Right lobe of liver (tissue), 6 donors: ENCODE measurements around the gene MRPS14. TPM values are rescaled to one million over a fixed set of nuclear protein-coding genes. Genes with fewer than 3 reads are reported as not detected.
"Not testable (repeated sequence)": the region's sequence is repeated elsewhere in the genome, so short reads cannot be mapped to it uniquely, and the experiment has no call there.

Experiments used
- ATAC-seq, 4 donors: fragments of 200-7000 bp; cut with Tn5 transposase; one replicate each; pipeline ENCODE4 v1.9.1; 2020; ENCODE audit warnings: mild to moderate bottlenecking in 4 of 4, moderate library complexity in 4 of 4
- DNase-seq, 3 donors: peaks; one replicate each; pipeline ENCODE4 v3.0.0-alpha.2; 2020
- H3K27ac ChIP-seq, 3 donors: fragments of 200-600 bp; one replicate each; pipeline ENCODE4 v1.8.0; 2022
- H3K27me3 ChIP-seq, 2 donors: fragments of 200-600 bp; one replicate each; pipeline ENCODE4 v1.8.0; 2022
- H3K36me3 ChIP-seq, 4 donors: fragments of 200-600 bp; sonication (generic) in 1 of 4; one replicate each; pipeline versions ENCODE4 v1.5.1 to v1.8.0; 2017 to 2022; ENCODE audit warnings: control low read depth in 1 of 4
- H3K4me1 ChIP-seq, 4 donors: fragments of 200-600 bp; sonication (generic) in 1 of 4; one replicate each; pipeline versions ENCODE4 v1.5.1 to v1.8.0; 2017 to 2022; ENCODE audit warnings: control low read depth in 1 of 4
- H3K4me3 ChIP-seq, 3 donors: fragments of 200-600 bp; one replicate each; pipeline ENCODE4 v1.8.0; 2022
- H3K9me3 ChIP-seq, 4 donors: fragments of 200-600 bp; sonication (generic) in 1 of 4; one replicate each; pipeline versions ENCODE4 v1.5.1 to v1.8.0; 2017 to 2022; ENCODE audit warnings: control low read depth in 1 of 4
- CTCF ChIP-seq, 4 donors: fragments of 200-600 bp in 3 of 4; fragments of 450-650 bp in 1 of 4; IDR thresholded peaks; one replicate each; pipeline versions ENCODE4 v1.5.1 to v1.8.0; 2016 to 2022; ENCODE audit warnings: antibody characterized with exemption in 4 of 4, mild to moderate bottlenecking in 2 of 4
- POLR2A ChIP-seq: fragments of 450-650 bp; IDR thresholded peaks from one replicate; pipeline ENCODE4 v1.6.1; 2017; ENCODE audit warnings: antibody characterized with exemption, mild to moderate bottlenecking
- WGBS: methylation state at CpG from one replicate; pipeline ENCODE4 v1.1.6; 2018; ENCODE audit warnings: low coverage, low lambda C conversion rate; ENCODE audit not compliant: insufficient coverage; ENCODE audit errors: missing lambda C conversion rate; 5-methylcytosine and 5-hydroxymethylcytosine counted together
- intact Hi-C, 2 donors: fragments of 100-400 bp; cut with DNase I; formaldehyde crosslinking; loops; one replicate each; pipeline versions ENCODE4 v1.11.2 to v1.14.1; 2022
- total RNA-seq, 6 experiments: library from RNA; depleted of rRNA in 2 of 6; stranded (reverse); fragments of >200 nt in 2 of 6; fragmentation: NEBNext Ultra II Directional in 3 of 6; extraction: Animal tissue kit (Norgen Biotek cat#: 25700) in 3 of 6; gene quantifications; one replicate each; pipeline versions ENCODE4 v1.1.0 to v1.2.4, GENCODE V29; 2016 to 2023
- donor health status: DM: no; HTN: yes; CAD: no.
- donor health status: DM: no; HTN: no; CAD: no.
- donor health status: DM: no; HTN: no; CAD: no.
- donor health status: DM: no; HTN: yes; CAD: no.
- donor health status: DM: no; HTN: yes; CAD: no.

Gene MRPS14
- total RNA-seq, 6 experiments from 2014 or later = 9.4 to 22.8 (median 18.8) TPM

GRCh38 chr1:175035865-175036264 is 12.6 kb upstream of the MRPS14 start:
- no peaks in the 10 kb centered on the region for H3K36me3 ChIP-seq
- H3K27ac ChIP-seq = no peak overlapping the region
- 77% methylated on average over 6 of the region's 6 CpGs for WGBS
- no peaks in the 10 kb centered on the region for H3K9me3 ChIP-seq
- no peak for ATAC-seq
- intact Hi-C loops = loop anchor here (10.0 kb wide), 3 partner anchors 89 to 289 kb away; no protein-coding TSS in a partner anchor
- no peaks in the 10 kb centered on the region for H3K4me1 ChIP-seq
- H3K4me3 ChIP-seq = no peak overlapping the region
- DNase-seq = no peak
- no peaks in the 10 kb centered on the region for H3K27me3 ChIP-seq
- TF ChIP-seq CTCF (IDR thresholded peaks at IDR 0.05) = no peak
- no peak for TF ChIP-seq POLR2A

GRCh38 chr1:175034775-175035174 is 11.6 kb upstream of the MRPS14 start:
- 13% methylated on average over 2 of the region's 2 CpGs for WGBS
- H3K4me1 ChIP-seq = no peaks in the 10 kb centered on the region
- H3K27ac ChIP-seq = no peak overlapping the region

GRCh38 chr1:175033953-175034352 is 10.7 kb upstream of the MRPS14 start:
- no peak for TF ChIP-seq CTCF (IDR thresholded peaks at IDR 0.05)
- TF ChIP-seq POLR2A = no peak
- Histone ChIP-seq H3K4me3 (no peak overlapping the region), H3K9me3 (no peaks in the 10 kb centered on the region), H3K27ac (no peak overlapping the region), H3K4me1 (no peaks in the 10 kb centered on the region), H3K27me3 (no peaks in the 10 kb centered on the region), H3K36me3 (no peaks in the 10 kb centered on the region)
- 94% methylated on average over 2 of the region's 4 CpGs for WGBS
- intact Hi-C loops = loop anchor here (10.0 kb wide), 3 partner anchors 91 to 291 kb away; no protein-coding TSS in a partner anchor
- no peak for ATAC-seq
- DNase-seq = no peak

More at GRCh38 chr1:175034775-175035174, 11.6 kb upstream of the MRPS14 start:
- TF ChIP-seq CTCF (IDR thresholded peaks at IDR 0.05) = no peak
- TF ChIP-seq POLR2A = no peak
- H3K27me3 ChIP-seq = no peaks in the 10 kb centered on the region
- DNase-seq = no peak
- intact Hi-C loops = loop anchor here (10.0 kb wide), 3 partner anchors 90 to 290 kb away; no protein-coding TSS in a partner anchor
- ATAC-seq = peak in 1 of 4 donors; percentile 71
- no peaks in the 10 kb centered on the region for H3K36me3 ChIP-seq
- H3K4me3 ChIP-seq = no peak overlapping the region
- no peaks in the 10 kb centered on the region for H3K9me3 ChIP-seq

GRCh38 chr1:175024773-175025172 is 1.5 kb upstream of the MRPS14 start:
- no peaks in the 10 kb centered on the region for H3K9me3 ChIP-seq
- H3K4me3 ChIP-seq = no peak overlapping the region
- DNase-seq (no peak), ATAC-seq (no peak)
- H3K27me3 ChIP-seq = no peaks in the 10 kb centered on the region
- H3K36me3 ChIP-seq = no peaks in the 10 kb centered on the region
- WGBS = 87% methylated on average over 2 of the region's 2 CpGs
- peaks cover 0 to 15% (median 4%) of the 10 kb centered on the region in 4 donors for H3K4me1 ChIP-seq
- no peak for TF ChIP-seq POLR2A
- TF ChIP-seq CTCF (IDR thresholded peaks at IDR 0.05) = no peak
- no peak overlapping the region for H3K27ac ChIP-seq
- intact Hi-C loops = no loop called here

- no CpG with 5 or more reads among the region's 2 CpGs for WGBS
- H3K27me3 ChIP-seq, H3K36me3 ChIP-seq, intact Hi-C loops, ATAC-seq, DNase-seq, H3K9me3 ChIP-seq: not testable (repeated sequence)
- Histone ChIP-seq H3K4me1 (peaks cover 0 to 15% (median 4%) of the 10 kb centered on the region in 4 donors), H3K27ac (peak overlapping the region; percentile 41 to 87 (median 72)), H3K4me3 (peak overlapping the region in 2 of 3 donors; percentile 85 to 89)
Measured at GRCh38 chr1:175023922-175024242, 657 bp upstream of the MRPS14 start.
